Omental fat pad (tissue), 4 donors: ENCODE measurements around the gene SLC45A2. TPM values are rescaled to one million over a fixed set of nuclear protein-coding genes. Genes with fewer than 3 reads are reported as not detected.
"Not testable (repeated sequence)": the region's sequence is repeated elsewhere in the genome, so short reads cannot be mapped to it uniquely, and the experiment has no call there.

Experiments used
- ATAC-seq: fragments of 150-250 bp; one replicate; pipeline ENCODE4 v1.9.1; 2016; ENCODE audit warnings: mild to moderate bottlenecking, moderate library complexity; ENCODE audit not compliant: low FRiP score
- DNase-seq: peaks from one replicate; pipeline ENCODE4 v3.0.0-alpha.2; 2019; ENCODE audit warnings: low spot score
- total RNA-seq, 4 donors: library from RNA; depleted of rRNA; stranded (reverse); fragments of >200 nt; gene quantifications; one replicate each; pipeline ENCODE4 v1.1.0, GENCODE V29; 2016
- TF ChIP-seq, protein P1 (sequence below), 3 donors: fragments of 450-650 bp; IDR thresholded peaks; one replicate each; pipeline ENCODE4 v1.5.1; 2016 to 2017; ENCODE audit warnings: antibody characterized with exemption in 3 of 3, mild to moderate bottlenecking in 3 of 3, moderate library complexity in 2 of 3

The SLC45A2 gene
- total RNA-seq, 4 donors from 2014 or later: 0.19 TPM; not detected in 3

DNA sequence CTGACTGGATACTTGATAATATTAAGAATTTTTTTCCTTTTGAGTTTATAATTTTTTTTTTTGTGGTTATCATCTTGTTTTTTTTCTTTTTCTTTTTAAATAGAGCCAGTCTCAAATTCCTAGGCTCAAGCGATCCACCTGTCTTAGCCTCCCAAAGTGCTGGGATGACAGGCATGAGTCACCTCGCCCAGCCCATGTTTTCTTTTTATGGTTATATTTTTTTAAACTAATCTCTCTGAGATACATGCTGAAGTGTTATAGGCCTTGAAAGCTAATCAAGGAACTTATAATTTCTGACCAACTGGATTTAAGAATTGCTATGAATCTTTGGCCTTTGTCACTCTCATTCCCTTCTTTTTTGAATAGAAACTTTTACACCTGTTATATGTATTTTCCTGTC lies 30.1 kb upstream of the SLC45A2 start:
- TF ChIP-seq, protein P1, sequence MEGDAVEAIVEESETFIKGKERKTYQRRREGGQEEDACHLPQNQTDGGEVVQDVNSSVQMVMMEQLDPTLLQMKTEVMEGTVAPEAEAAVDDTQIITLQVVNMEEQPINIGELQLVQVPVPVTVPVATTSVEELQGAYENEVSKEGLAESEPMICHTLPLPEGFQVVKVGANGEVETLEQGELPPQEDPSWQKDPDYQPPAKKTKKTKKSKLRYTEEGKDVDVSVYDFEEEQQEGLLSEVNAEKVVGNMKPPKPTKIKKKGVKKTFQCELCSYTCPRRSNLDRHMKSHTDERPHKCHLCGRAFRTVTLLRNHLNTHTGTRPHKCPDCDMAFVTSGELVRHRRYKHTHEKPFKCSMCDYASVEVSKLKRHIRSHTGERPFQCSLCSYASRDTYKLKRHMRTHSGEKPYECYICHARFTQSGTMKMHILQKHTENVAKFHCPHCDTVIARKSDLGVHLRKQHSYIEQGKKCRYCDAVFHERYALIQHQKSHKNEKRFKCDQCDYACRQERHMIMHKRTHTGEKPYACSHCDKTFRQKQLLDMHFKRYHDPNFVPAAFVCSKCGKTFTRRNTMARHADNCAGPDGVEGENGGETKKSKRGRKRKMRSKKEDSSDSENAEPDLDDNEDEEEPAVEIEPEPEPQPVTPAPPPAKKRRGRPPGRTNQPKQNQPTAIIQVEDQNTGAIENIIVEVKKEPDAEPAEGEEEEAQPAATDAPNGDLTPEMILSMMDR (IDR thresholded peaks at IDR 0.05): no peak
- DNase-seq (no peak), ATAC-seq (no peak)

DNA sequence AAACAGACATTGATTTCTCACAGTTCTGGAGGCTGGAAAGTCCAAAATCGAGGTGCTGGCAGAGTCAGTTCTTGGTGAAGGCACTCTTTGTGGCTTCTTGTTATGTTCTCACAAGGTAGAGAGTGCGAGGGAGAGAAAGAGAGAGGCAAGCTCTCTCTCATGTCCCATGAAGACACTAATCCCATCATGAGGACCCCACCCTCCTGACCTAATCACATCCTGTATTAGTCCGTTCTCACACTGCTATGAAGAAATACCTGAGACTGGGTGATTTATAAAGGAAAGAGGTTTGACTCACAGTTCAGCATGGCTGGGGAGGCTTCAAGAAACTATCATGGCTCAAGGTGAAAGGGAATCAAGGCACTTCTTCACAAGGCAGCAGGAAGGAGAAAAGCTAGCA lies 29.1 kb upstream of the SLC45A2 start:
- TF ChIP-seq, protein P1 (IDR thresholded peaks at IDR 0.05): no peak
- no peak for ATAC-seq
- no peak for DNase-seq

DNA sequence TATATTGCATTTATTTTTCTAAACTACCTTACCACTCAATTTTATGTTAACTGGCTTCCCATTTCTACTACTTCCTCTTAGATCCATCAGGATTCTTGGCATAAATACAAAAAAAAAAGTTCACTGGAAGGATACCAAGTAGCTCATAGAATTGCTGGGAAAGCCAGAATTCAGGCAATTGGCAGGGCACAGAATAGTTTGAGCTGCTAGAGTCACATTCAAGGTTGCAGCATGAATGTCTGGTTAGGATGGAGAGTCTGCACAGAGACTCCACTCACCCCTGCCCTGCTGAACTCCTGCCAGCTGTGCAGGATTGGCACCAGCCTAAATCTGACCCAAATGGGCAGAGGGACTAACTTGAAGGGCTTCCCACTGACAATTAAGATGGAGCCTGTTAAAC lies 28.3 kb upstream of the SLC45A2 start:
- DNase-seq (no peak), ATAC-seq (no peak)
- TF ChIP-seq, protein P1 (IDR thresholded peaks at IDR 0.05): no peak

DNA sequence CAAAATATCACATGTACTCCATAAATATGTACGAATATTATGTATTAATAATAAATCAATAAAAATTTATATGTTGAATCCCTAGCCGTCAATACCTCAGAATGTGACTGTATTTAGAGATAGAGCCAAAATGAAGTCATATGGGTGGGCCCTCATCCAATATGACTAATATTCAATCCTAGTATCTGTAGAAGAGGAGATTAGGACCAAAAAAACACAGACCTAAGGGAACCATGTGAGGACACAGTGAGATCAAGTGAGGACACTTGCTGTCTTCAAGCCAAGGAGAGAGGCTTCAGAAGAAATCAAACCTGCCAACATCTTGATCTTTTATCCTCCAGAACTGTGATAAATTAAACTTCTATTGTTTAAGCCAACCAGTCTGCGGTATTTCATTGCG lies 27.0 kb upstream of the SLC45A2 start:
- ATAC-seq: no peak
- TF ChIP-seq, protein P1 (IDR thresholded peaks at IDR 0.05): no peak
- no peak for DNase-seq

DNA sequence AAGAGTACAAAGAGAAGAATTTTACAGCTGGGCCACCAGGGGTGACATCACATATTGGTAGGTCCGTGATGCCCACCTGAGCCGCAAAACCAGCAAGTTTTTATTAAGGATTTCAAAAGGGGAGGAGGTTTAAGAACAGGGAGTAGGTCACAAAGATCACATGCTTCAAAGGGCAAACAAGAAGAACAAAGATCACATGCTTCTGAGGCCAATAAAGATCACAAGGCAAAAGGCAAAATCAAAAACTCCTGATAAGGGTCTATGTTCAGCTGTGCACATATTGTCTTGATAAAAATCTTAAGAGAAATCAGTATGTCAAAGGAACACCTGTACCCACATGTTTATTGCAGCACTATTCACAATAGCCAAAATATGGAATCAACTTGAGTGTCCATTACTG lies 25.7 kb upstream of the SLC45A2 start:
- not testable (repeated sequence) for ATAC-seq, DNase-seq

DNA sequence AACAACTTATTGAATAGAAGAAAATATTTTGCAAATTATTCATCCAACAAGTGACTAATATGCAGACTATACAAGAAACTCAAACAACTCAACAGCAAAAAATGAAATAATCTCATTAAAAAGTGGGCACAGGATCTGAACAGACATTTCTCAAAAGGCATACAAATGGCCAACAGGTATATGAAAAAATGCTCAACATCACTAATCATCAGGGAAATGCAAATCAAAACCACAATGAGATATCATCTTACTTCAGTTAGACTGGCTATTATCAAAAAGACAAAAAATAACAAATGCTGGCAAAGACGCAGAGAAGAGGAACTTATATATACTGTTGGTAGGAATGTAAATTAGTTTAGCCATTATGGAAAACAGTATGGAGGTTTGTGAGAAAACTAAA lies 25.1 kb upstream of the SLC45A2 start:
- TF ChIP-seq, protein P1 (IDR thresholded peaks at IDR 0.05): no peak
- DNase-seq: no peak
- ATAC-seq: no peak

DNA sequence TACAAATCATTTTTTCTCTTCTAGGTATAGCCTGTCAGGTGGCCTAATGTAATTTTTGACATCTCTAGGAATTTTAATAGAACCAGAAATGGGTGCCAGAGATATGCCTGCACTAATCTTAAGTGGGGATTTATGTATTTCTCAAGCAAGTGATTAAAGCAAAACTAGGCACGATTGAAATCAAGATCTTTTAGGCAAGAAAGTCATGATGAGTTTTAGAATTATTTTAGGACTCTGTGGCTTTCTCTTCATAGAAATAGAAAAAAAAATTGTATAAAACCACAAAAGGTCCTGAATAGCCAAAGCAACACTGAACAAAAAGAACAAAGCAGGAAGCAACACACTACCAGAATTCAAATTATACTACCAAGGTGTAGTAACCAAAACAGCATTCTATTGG lies 24.3 kb upstream of the SLC45A2 start:
- TF ChIP-seq, protein P1 (IDR thresholded peaks at IDR 0.05): no peak
- no peak for ATAC-seq
- DNase-seq: no peak
